Vagina (tissue), 2 donors: ENCODE data around the gene AP2A1.

ENCODE experiments used
- CTCF ChIP-seq, 3 experiments: fragments of 450-650 bp in 2 of 3; fragments of 200-600 bp in 1 of 3; sonication (generic) in 1 of 3; IDR thresholded peaks; one replicate each; pipeline ENCODE4 v1.5.1; 2017 to 2019; ENCODE audit warnings: antibody characterized with exemption in 3 of 3, mild to moderate bottlenecking in 2 of 3, moderate library complexity in 2 of 3
- POLR2A ChIP-seq, 2 donors: fragments of 450-650 bp; IDR thresholded peaks; one replicate each; pipeline ENCODE4 v1.6.1; 2017; ENCODE audit warnings: antibody characterized with exemption in 2 of 2, mild to moderate bottlenecking in 2 of 2, moderate library complexity in 2 of 2

GRCh38 chr19:49817964-49818648 is 51.3 kb downstream of the AP2A1 start, which contains the start of gene MED25:
- peak; percentile 9 to 51 for TF ChIP-seq POLR2A (IDR thresholded peaks at IDR 0.05)
- peak in 2 of 3 experiments; percentile 46 to 54 for TF ChIP-seq CTCF (IDR thresholded peaks at IDR 0.05)
